Sigmoid colon (tissue), 7 donors: Measurements from ENCODE around the gene ASAP2. TPM values are rescaled to one million over a fixed set of nuclear protein-coding genes. Genes with fewer than 3 reads are reported as not detected.

Experiments
- DNase-seq: peaks from one replicate; pipeline ENCODE4 v3.0.0-alpha.2; 2019
- H3K27ac ChIP-seq, 4 donors: fragments of 200-600 bp; sonication (generic); one replicate each; pipeline ENCODE4 v1.5.1; 2016 to 2019; ENCODE audit warnings: mild to moderate bottlenecking in 1 of 4
- H3K27me3 ChIP-seq, 3 donors: fragments of 200-600 bp; sonication (generic); one replicate each; pipeline ENCODE4 v1.5.1; 2019; ENCODE audit warnings: mild to moderate bottlenecking in 1 of 3
- H3K36me3 ChIP-seq, 4 donors: fragments of 200-600 bp; sonication (generic); one replicate each; pipeline ENCODE4 v1.5.1; 2016 to 2019
- H3K4me1 ChIP-seq, 4 donors: fragments of 200-600 bp; sonication (generic); one replicate each; pipeline ENCODE4 v1.5.1; 2017 to 2019
- H3K4me3 ChIP-seq, 4 donors: fragments of 200-600 bp; sonication (generic); one replicate each; pipeline ENCODE4 v1.5.1; 2017 to 2019; ENCODE audit warnings: mild to moderate bottlenecking in 2 of 4, moderate library complexity in 1 of 4
- H3K9me3 ChIP-seq, 4 donors: fragments of 200-600 bp in 3 of 4; sonication (generic) in 3 of 4; one replicate each; pipeline versions ENCODE4 v1.5.1 to v1.6.1; 2013 to 2019
- EP300 ChIP-seq, 4 donors: sonication (generic); formaldehyde crosslinking; IDR thresholded peaks; one replicate each; pipeline ENCODE4 v1.6.1; 2017; ENCODE audit warnings: antibody characterized with exemption in 4 of 4
- POLR2A ChIP-seq, 2 donors: fragments of 450-650 bp; IDR thresholded peaks; one replicate each; pipeline ENCODE4 v1.6.1; 2016; ENCODE audit warnings: antibody characterized with exemption in 2 of 2, mild to moderate bottlenecking in 2 of 2, moderate library complexity in 2 of 2
- POLR2AphosphoS5 ChIP-seq, 4 donors: sonication (generic); formaldehyde crosslinking; IDR thresholded peaks; one replicate each; pipeline ENCODE4 v1.6.1; 2017; ENCODE audit warnings: antibody characterized with exemption in 4 of 4
- WGBS, 2 donors: extraction: QIAGEN DNeasy Blood & Tissue Kit; methylation state at CpG; one replicate each; pipeline ENCODE4 v1.1.7; 2013; 5-methylcytosine and 5-hydroxymethylcytosine counted together
- intact Hi-C: fragments of 100-400 bp; cut with DNase I; formaldehyde crosslinking; loops from one replicate; pipeline ENCODE4 v1.15.1; 2023
- polyA plus RNA-seq, 3 donors: library from polyadenylated mRNA; stranded (reverse); fragments of 200-250 nt; gene quantifications; one replicate each; pipeline ENCODE4 v1.2.3, GENCODE V29; 2013
- total RNA-seq, 4 donors: library from RNA; depleted of rRNA; stranded (reverse); fragments of >200 nt; gene quantifications; one replicate each; pipeline ENCODE4 v1.1.0, GENCODE V29; 2016
- TF ChIP-seq, protein P1 (sequence below), 4 experiments: fragments of 450-650 bp in 3 of 4; fragments of 200-600 bp in 1 of 4; IDR thresholded peaks; one replicate each; pipeline ENCODE4 v1.5.1; 2016 to 2019; ENCODE audit warnings: antibody characterized with exemption in 4 of 4, mild to moderate bottlenecking in 3 of 4, moderate library complexity in 2 of 4
- donor health status: healthy with polysubstance abuse.
- donor health status: Bipolar disorder and iron deficiency.
- donor health status: healthy.

Gene ASAP2
- total and polyA plus RNA-seq, 7 donors, result 15.1 to 56.5 (median 25.8) TPM

DNA sequence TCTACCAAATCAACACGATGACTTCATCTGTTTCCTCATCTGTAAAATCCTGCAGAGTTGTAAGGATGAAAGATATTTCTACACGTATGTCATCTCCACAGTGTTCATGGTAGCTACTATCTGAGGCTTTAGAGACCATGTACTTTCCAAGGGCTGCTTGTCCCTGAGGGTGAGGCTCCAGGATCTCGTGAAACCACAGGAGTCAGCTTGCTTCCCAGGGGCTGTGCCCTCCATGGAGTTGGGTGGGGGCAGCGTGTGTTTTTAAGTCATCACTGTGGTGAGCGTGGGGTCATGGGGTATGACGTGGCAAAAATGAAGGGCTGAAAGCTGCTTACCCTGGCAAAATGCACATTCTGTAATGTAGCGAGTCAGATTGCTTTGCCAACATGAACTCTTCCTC lies 81.6 kb downstream of the ASAP2 start:
- no peaks in the 10 kb centered on the region for H3K27me3 ChIP-seq
- 91 to 96% methylated on average over 7 of the region's 7 CpGs for WGBS, 2 donors
- intact Hi-C loops, result no loop called here
- H3K27ac ChIP-seq, result peak overlapping the region in 1 of 4 donors; percentile 54
- H3K4me1 ChIP-seq, result peaks cover 0 to 53% (median 22%) of the 10 kb centered on the region in 4 donors
- no peak for DNase-seq
- H3K4me3 ChIP-seq, result no peak overlapping the region
- TF ChIP-seq POLR2A (IDR thresholded peaks at IDR 0.05), result no peak
- TF ChIP-seq, protein P1, sequence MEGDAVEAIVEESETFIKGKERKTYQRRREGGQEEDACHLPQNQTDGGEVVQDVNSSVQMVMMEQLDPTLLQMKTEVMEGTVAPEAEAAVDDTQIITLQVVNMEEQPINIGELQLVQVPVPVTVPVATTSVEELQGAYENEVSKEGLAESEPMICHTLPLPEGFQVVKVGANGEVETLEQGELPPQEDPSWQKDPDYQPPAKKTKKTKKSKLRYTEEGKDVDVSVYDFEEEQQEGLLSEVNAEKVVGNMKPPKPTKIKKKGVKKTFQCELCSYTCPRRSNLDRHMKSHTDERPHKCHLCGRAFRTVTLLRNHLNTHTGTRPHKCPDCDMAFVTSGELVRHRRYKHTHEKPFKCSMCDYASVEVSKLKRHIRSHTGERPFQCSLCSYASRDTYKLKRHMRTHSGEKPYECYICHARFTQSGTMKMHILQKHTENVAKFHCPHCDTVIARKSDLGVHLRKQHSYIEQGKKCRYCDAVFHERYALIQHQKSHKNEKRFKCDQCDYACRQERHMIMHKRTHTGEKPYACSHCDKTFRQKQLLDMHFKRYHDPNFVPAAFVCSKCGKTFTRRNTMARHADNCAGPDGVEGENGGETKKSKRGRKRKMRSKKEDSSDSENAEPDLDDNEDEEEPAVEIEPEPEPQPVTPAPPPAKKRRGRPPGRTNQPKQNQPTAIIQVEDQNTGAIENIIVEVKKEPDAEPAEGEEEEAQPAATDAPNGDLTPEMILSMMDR (IDR thresholded peaks at IDR 0.05), result no peak
- TF ChIP-seq EP300 (IDR thresholded peaks at IDR 0.05), result no peak
- TF ChIP-seq POLR2AphosphoS5 (IDR thresholded peaks at IDR 0.05), result no peak
- no peaks in the 10 kb centered on the region for H3K36me3 ChIP-seq
- no peaks in the 10 kb centered on the region for H3K9me3 ChIP-seq

DNA sequence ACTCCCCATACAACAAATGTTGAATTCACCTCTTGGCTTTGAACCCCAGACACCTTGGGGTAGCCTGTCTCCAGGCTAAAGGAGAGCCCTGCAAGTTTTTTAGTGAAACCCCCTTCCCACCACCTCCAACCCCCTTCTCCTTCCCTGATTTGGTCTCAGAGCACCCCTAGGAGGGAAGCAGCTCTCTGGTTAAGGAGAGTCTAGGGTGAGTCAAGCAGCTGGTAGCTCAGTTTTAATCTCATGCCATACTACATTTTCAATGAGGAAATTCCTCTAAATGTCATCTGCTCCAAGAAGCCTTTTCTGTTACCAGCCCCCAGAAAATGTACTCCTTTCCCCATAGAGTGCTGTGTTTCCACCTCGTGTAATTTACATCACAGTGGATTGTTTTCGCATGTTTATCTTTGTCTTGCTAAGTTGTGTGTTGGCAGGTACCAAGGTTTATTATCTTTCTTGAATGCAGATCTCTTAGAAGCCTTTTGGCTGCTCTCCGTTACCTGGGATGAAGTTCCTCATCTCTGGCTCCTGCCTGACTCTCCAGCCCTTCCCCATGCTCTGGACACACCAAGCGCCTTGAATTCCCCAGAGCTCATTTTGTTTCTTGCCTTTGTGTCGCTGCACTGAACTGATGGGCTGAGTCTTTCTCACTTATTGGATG lies 82.2 kb downstream of the ASAP2 start:
- intact Hi-C loops, result no loop called here
- peak overlapping the region in 1 of 4 donors; percentile 54 for H3K27ac ChIP-seq
- TF ChIP-seq POLR2AphosphoS5 (IDR thresholded peaks at IDR 0.05) (no peak), POLR2A (IDR thresholded peaks at IDR 0.05) (no peak), EP300 (IDR thresholded peaks at IDR 0.05) (no peak)
- TF ChIP-seq, protein P1 (IDR thresholded peaks at IDR 0.05), result no peak

DNA sequence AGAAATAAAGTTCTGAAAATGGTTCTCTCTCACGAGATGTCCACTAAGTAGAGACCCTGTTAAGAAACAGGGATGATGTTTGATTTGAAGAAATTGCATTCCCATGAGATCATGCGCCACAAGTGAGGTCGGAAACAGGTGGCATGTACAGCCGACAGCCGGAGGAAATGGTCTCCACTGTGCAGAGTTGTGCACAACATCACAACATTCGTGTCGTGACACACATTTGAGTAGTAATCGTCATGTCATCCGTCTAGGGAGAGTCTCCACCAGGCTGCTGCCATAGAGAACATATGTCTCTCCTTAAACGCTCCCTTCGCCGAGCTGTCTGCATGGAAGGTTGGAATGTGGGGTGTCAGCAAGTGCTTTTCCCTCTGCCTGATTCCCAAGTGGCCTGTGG lies 84.7 kb downstream of the ASAP2 start:
- 93 to 95% methylated on average over 12 of the region's 12 CpGs for WGBS, 2 donors
- Histone ChIP-seq H3K4me3 (no peak overlapping the region), H3K36me3 (no peaks in the 10 kb centered on the region), H3K27ac (no peak overlapping the region), H3K4me1 (peaks cover 0 to 37% (median 23%) of the 10 kb centered on the region in 4 donors), H3K9me3 (no peaks in the 10 kb centered on the region), H3K27me3 (no peaks in the 10 kb centered on the region)
- intact Hi-C loops, result no loop called here
- no peak for DNase-seq
- TF ChIP-seq POLR2AphosphoS5 (IDR thresholded peaks at IDR 0.05), result no peak
- no peak for TF ChIP-seq POLR2A (IDR thresholded peaks at IDR 0.05)
- TF ChIP-seq EP300 (IDR thresholded peaks at IDR 0.05), result no peak
- TF ChIP-seq, protein P1 (IDR thresholded peaks at IDR 0.05), result no peak

More for the DNA sequence above, 82.2 kb downstream of the ASAP2 start:
- no peak for DNase-seq
- H3K9me3 ChIP-seq, result no peaks in the 10 kb centered on the region
- no peak overlapping the region for H3K4me3 ChIP-seq
- H3K27me3 ChIP-seq, result no peaks in the 10 kb centered on the region
- WGBS, 2 donors, result 91 to 94% methylated on average over 5 of the region's 5 CpGs
- H3K36me3 ChIP-seq, result no peaks in the 10 kb centered on the region
- peaks cover 0 to 52% (median 22%) of the 10 kb centered on the region in 4 donors for H3K4me1 ChIP-seq

DNA sequence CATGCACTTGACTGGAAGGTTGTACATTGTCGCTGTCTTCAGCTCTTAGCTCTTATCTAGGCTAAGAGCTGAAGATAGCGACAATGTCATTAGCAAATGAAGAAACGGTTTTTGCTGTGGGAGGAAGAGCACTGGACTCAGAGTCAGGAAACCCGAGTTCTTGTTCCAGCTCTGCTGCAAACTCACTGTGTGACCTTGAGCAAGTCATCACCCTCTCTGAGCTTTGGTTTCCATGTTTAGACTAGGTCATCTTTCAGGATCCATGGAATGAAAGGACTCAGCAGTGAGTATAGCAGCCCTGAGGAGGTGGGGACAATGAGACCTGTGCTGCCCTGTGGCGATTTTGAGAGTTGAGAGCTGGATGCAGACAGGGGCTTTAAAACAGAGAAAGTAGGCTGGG lies 85.3 kb downstream of the ASAP2 start:
- TF ChIP-seq POLR2AphosphoS5 (IDR thresholded peaks at IDR 0.05) (no peak), EP300 (IDR thresholded peaks at IDR 0.05) (no peak), POLR2A (IDR thresholded peaks at IDR 0.05) (no peak)
- TF ChIP-seq, protein P1 (IDR thresholded peaks at IDR 0.05), result no peak
- Histone ChIP-seq H3K4me1 (peaks cover 0 to 37% (median 24%) of the 10 kb centered on the region in 4 donors), H3K27me3 (no peaks in the 10 kb centered on the region), H3K27ac (no peak overlapping the region), H3K4me3 (no peak overlapping the region), H3K36me3 (no peaks in the 10 kb centered on the region), H3K9me3 (no peaks in the 10 kb centered on the region)
- 93% methylated on average over 5 of the region's 5 CpGs for WGBS, 2 donors
- no peak for DNase-seq
- intact Hi-C loops, result no loop called here
